HG03565 (cell line): Measurements from ENCODE around the gene SDHA.
"Not testable (repeated sequence)": the region's sequence is repeated elsewhere in the genome, so short reads cannot be mapped to it uniquely, and the experiment has no call there.

Experiments
- ATAC-seq: cut with Tn5 transposase; IDR thresholded peaks from one replicate; pipeline ENCODE4 v1.9.1; 2021; ENCODE audit warnings: mild to moderate bottlenecking, moderate library complexity; ENCODE audit not compliant: unreplicated experiment

SDHA gene

GRCh38 chr5:251975-252374 is 33.9 kb downstream of the SDHA start:
- not testable (repeated sequence) for ATAC-seq

DNA sequence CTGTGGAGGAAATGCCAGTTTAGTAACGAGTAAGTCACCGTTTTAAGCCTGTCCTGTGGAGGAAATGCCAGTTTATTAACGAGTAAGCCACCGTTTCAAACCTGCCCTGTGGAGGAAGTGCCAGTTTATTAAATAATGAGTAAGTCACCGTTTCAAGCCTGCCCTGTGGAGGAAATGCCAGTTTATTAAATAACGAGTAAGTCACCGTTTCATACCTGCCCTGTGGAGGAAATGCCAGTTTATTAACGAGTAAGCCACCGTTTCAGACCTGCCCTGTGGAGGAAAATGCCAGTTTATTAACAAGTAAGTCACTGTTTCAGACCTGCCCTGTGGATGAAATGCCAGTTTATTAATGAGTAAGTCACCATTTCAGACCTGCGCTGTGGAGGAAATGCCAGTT is 34.4 kb downstream of the SDHA start:
- ATAC-seq = no peak

- ATAC-seq = not testable (repeated sequence)
These were observed 36.2 kb downstream of the SDHA start for GRCh38 chr5:254322-254721.

DNA sequence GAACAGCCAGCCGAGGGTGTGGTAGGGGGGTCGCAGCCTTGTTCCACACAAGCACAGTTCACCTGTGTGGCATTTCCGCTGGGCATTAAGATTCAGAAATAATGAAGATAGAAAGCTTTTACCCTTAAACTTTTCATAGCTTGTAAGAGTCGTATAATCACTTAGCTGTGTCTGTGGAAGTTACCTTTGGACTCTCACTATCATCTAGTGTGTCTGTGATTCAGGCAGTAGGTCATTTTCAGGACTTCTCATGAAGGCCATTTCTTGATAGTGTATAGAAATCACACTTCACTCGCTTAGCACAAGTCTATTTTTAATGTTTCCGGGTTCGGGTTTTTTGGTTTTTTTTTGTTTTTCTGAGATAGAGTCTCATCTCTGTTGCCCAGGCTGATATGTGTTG is 37.0 kb downstream of the SDHA start:
- ATAC-seq = not testable (repeated sequence)

- ATAC-seq = not testable (repeated sequence)
These were observed 38.2 kb downstream of the SDHA start for GRCh38 chr5:256347-256746.

GRCh38 chr5:257148-257547 is 39.0 kb downstream of the SDHA start:
- ATAC-seq = no peak

DNA sequence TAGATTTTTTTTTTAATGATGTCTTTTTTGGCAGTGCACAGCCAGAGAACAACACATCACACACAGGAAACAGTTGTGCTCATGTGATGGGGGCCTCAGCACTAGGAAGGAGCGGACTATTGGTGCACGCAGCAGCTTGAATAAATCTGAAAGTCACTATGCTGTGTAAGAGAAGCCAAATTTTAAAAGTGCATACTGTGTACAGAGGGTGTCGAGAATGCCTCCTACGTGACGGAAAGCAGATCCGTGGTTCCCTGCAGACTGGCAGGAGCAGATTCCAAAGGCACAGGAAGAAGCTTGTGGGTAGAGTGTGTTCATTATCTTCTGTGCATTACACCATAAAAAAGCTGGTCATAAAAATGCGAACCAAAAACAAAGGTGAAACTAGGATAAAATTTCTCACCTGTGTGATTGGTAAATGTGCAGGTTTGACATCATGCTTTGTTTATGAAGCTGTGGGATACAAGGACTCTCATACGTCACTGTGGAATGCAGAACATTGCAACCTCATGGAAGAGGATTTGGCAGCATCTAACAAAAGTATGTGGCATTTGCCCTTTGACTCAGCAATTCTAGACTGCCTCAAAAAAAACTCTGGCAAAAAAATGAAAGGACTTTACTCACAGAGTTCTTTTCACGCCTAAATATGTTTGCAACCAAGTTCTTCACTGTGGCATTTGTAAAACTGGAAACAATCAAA is 45.3 kb downstream of the SDHA start:
- not testable (repeated sequence) for ATAC-seq

GRCh38 chr5:264338-264737 is 46.2 kb downstream of the SDHA start:
- ATAC-seq = no peak

GRCh38 chr5:266311-267026 is 48.3 kb downstream of the SDHA start:
- not testable (repeated sequence) for ATAC-seq

- no peak for ATAC-seq
These were observed 49.6 kb downstream of the SDHA start for GRCh38 chr5:267716-268115.

DNA sequence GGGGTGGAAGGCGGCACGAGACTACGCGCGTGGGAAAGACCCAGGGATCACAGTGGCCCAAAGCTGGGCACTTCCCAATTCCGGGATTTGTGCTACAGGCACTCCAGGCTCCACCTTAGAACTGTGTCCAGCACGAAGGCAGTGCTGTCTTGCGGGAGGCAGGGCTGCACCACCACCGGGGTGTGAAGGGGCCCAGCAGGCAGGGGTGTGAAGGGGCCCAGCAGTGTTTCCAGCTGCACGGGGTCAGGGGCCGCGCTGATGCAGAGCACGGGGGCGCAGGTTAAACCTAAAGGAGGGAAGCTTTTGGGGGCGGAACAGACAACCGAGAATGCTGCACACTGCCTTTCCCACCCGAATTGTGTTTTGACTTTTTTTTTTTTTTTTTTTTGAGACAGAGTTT is 52.2 kb downstream of the SDHA start:
- ATAC-seq = no peak

DNA sequence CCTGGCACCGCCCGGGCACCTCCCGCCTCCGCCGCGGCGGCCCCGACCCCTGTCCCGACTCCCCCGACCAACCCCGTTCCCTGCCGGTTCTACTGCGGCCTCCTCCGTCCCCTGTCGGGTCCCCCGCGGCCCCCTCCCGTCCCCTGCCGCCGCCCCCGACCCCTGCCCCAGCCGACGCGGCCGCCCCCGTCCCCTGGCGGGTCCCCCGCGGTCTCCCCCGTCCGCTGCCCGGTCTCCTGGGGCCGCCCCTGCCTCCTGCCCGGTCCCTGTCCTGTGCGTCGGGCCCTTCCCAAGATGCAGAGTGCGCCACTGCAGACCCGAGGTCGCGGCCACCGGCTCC is 53.7 kb downstream of the SDHA start:
- ATAC-seq = not testable (repeated sequence)

- not testable (repeated sequence) for ATAC-seq
These were observed 55.0 kb downstream of the SDHA start for GRCh38 chr5:273091-273490.

DNA sequence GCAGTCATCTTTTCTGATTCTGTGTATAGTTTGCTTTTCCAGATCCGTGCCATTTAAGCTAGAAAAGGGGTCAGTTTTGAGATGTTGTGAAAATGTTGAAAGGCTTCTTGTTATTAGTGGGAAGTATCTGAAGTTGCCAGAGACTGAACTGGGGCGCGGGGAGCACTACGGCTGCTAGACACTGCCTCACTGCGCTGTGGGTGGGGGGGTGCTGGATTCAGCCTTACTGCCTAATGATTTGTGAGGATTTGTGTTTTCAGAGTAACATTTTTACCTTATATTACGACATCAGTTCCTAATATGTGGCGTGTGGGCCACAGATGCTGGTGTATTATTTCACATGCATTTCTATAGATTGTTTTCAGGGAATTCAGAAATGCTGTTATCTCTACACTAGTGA is 55.4 kb downstream of the SDHA start:
- ATAC-seq = not testable (repeated sequence)

- ATAC-seq = not testable (repeated sequence)
These were observed 56.2 kb downstream of the SDHA start for GRCh38 chr5:274346-274745.

- ATAC-seq = no peak
These were observed 60.5 kb downstream of the SDHA start for GRCh38 chr5:278646-279045.

GRCh38 chr5:279051-279665 is 61.0 kb downstream of the SDHA start:
- ATAC-seq = not testable (repeated sequence)

DNA sequence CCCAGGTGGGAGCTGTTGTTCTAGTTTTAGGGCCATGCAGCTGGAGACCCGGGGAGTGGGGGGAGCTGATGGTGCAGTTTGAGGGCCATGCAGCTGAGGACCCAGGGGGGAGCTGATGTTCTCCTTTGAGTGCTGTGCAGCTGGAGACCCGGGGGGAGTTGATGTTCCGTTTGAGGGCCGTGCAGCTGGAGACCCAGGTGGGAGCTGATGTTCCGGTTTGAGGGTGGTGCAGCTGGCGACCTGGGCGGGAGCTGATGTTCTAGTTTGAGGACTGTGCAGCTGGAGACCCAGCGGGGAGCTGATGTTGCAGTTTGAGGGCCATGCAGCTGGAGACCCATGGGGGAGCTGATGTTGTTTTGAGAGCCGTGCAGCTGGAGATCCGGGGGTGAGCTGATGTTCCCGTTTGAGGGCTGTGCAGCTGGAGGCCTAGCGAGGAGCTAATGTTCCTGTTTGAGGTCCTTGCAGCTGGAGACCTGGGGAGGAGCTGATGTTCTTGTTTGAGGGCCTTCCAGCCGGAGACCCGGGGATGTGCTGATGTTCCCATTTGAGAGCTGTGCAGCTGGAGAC is 68.0 kb downstream of the SDHA start:
- no peak for ATAC-seq

- not testable (repeated sequence) for ATAC-seq
These were observed 72.1 kb downstream of the SDHA start for GRCh38 chr5:290200-290599.

GRCh38 chr5:291345-291744 is 73.2 kb downstream of the SDHA start:
- not testable (repeated sequence) for ATAC-seq

- ATAC-seq = not testable (repeated sequence)
These were observed 76.7 kb downstream of the SDHA start for GRCh38 chr5:294788-295187.

- not testable (repeated sequence) for ATAC-seq
These were observed 78.1 kb downstream of the SDHA start for GRCh38 chr5:296207-296606.
